HUES48 (cell line): ENCODE results near the gene TFPI.

Experiments
- H3K27ac ChIP-seq: one replicate; pipeline ENCODE4 v1.7.0; 2013; ENCODE audit warnings: low read depth, low read length, inconsistent platforms
- H3K27me3 ChIP-seq: 2 replicates; pipeline ENCODE4 v1.6.1; 2013; ENCODE audit warnings: mild to moderate bottlenecking, low read length; ENCODE audit not compliant: control insufficient read depth, insufficient read depth
- H3K36me3 ChIP-seq: 2 replicates; pipeline ENCODE4 v1.6.1; 2013; ENCODE audit warnings: low read length; ENCODE audit not compliant: control insufficient read depth, insufficient read depth
- H3K4me1 ChIP-seq: 2 replicates; pipeline ENCODE4 v1.6.1; 2013; ENCODE audit warnings: mild to moderate bottlenecking, low read length; ENCODE audit not compliant: control insufficient read depth, insufficient read depth
- H3K4me3 ChIP-seq: 2 replicates; pipeline ENCODE4 v1.5.1; 2013; ENCODE audit warnings: mild to moderate bottlenecking, low read depth, low read length
- H3K9ac ChIP-seq: 2 replicates; pipeline ENCODE4 v1.6.1; 2013; ENCODE audit warnings: mild to moderate bottlenecking, low read depth, low read length, moderate library complexity
- H3K9me3 ChIP-seq: 2 replicates; pipeline ENCODE4 v1.6.1; 2013; ENCODE audit warnings: low read length; ENCODE audit not compliant: control insufficient read depth, insufficient read depth

The TFPI gene

DNA sequence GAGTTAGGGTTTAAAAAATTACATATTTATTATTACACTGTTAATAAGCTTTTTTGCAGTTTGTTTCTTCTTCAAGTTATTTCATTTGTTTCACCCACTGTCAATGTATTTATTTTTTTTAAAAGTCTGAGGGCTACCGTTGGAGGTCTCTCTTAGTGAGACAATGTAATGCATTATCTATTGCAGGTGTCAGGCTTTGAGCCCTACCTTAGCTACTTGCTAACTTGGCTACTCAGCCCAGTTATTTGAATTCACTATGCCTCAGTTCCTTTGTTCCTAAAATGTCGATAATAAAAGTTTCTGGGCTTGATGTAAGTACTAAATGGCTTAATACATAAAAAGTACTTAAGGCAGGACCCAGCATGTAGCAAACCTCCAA is 458 bp upstream of the TFPI start:
- Histone ChIP-seq H3K9me3 (peaks cover 4% of the 10 kb centered on the region; the same call in 1 of the 2 replicates), H3K4me1 (peaks cover 13% of the 10 kb centered on the region), H3K9ac (no peak overlapping the region), H3K36me3 (peaks cover 9% of the 10 kb centered on the region), H3K27ac (peak overlapping the region; percentile 77), H3K27me3 (no peaks in the 10 kb centered on the region), H3K4me3 (no peak overlapping the region)

DNA sequence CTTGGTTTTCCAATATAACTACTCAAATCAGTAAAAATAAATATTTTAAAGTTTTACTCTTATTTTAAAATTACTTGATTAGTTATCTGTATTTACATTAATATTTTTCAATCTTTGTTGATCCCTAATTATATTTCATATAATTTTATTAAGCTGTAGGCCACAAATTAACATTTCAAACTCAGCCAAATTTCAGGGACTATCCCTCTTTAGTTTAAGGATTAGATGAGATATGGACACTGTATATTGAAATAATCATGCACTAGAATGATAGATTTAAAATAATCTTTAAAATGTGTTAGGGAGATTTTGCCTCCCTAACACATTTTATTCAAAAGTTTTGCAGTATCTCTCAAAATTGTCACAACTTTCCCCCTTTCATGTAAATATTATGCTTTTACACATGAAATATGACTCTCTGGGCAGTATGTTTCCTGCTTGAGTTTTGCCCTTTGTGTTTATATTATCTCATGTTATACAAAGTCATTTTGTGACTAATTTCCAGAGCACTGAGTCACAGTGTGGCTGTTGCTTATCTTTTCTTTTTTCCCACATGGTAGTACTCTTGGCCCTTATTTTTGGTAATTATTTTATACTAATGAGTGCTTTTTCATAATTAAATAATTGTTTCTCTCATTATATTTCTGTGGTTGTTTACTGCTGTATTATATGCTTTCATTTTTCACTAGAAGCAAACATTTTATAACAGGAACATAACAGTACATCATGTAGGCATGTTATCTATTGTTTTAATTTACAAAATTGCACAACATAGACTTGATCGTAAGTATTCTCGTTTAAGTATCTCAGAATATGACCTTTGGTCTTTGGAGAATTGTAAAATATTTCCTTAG is 1.2 kb downstream of the TFPI start:
- Histone ChIP-seq H3K27me3 (no peaks in the 10 kb centered on the region), H3K4me3 (peak overlapping the region; percentile 44; the same call in 1 of the 2 replicates), H3K9me3 (peaks cover 4% of the 10 kb centered on the region; the same call in 1 of the 2 replicates), H3K9ac (no peak overlapping the region), H3K27ac (peak overlapping the region; percentile 6), H3K4me1 (peaks cover 13% of the 10 kb centered on the region), H3K36me3 (peaks cover under 1% of the 10 kb centered on the region; the same call in 1 of the 2 replicates)

DNA sequence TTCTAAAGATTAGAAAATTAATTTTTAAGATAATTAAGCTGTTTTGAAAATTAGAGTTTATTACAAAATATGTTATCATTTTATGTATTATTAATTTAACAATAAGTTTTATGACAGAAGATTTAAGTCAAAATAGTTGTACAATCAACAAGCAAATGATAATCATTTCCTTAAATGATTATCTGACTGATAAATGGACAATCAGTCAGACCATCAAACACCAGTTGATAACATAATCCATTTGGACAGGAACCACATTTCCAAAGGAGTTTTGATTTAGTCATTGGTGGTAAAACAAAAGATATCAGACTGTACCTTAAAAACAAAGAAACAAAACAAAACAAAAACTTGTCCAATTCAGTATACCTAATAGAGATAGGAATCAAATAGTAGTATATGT is 1.9 kb downstream of the TFPI start:
- H3K9ac ChIP-seq, result no peak overlapping the region
- H3K36me3 ChIP-seq, result no peaks in the 10 kb centered on the region; the same call in 1 of the 2 replicates
- H3K27ac ChIP-seq, result no peak overlapping the region
- H3K27me3 ChIP-seq, result no peaks in the 10 kb centered on the region
- no peak overlapping the region for H3K4me3 ChIP-seq
- peaks cover 16% of the 10 kb centered on the region for H3K4me1 ChIP-seq
- peaks cover 4% of the 10 kb centered on the region; the same call in 1 of the 2 replicates for H3K9me3 ChIP-seq

DNA sequence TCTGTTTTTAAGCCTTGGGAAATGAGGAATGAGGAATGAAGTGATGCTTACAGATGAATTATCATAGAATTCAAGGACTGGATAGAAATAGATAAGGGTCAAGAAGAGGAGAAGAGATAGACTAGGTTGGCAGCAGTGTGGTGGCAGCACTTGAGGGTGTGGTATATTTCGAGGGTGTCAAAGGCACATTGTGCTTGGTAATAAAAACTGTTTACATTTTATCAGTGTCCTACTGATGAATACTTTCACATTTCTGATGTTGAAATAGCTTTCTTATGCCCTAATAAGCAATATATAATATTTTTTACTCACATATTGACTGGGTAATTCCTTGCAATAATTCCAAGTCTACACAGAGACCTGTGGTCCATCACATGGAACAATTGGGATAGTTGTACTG is 3.4 kb downstream of the TFPI start:
- Histone ChIP-seq H3K4me3 (no peak overlapping the region), H3K27me3 (no peaks in the 10 kb centered on the region), H3K9ac (no peak overlapping the region), H3K4me1 (peaks cover 31% of the 10 kb centered on the region), H3K27ac (no peak overlapping the region), H3K36me3 (no peaks in the 10 kb centered on the region; the same call in 1 of the 2 replicates), H3K9me3 (peaks cover 4% of the 10 kb centered on the region; the same call in 1 of the 2 replicates)

DNA sequence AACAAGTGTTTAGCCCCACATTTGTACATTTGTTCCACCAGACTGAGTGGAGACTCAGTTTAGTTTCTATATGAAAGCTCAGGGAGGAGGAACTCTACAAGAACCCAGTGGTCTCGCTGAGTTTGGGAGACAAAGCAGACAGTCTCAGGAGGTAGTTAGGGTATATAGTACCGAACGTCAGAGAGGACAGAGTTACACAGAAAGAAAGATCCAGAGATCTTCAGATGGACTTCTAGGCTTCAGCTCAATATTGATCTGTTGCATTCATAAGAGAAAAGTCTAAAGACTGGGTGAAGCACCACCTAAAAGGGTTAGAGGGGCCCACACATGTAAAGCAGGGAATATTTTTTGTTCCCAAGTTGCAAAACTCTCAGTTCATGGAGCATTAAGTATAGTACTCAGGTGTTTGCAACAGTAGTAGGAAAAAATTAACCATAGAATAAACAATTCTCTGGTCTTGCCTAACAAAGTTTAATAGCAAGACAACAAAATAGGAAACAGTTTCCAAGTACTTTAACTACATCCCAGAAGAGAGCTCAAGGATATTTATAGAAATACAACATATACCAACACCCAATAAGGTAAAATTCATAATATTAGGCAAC is 4.2 kb downstream of the TFPI start:
- Histone ChIP-seq H3K36me3 (no peaks in the 10 kb centered on the region; the same call in 1 of the 2 replicates), H3K4me1 (peaks cover 39% of the 10 kb centered on the region), H3K4me3 (no peak overlapping the region), H3K27me3 (no peaks in the 10 kb centered on the region), H3K27ac (peak overlapping the region; percentile 8), H3K9me3 (no peaks in the 10 kb centered on the region), H3K9ac (no peak overlapping the region)

DNA sequence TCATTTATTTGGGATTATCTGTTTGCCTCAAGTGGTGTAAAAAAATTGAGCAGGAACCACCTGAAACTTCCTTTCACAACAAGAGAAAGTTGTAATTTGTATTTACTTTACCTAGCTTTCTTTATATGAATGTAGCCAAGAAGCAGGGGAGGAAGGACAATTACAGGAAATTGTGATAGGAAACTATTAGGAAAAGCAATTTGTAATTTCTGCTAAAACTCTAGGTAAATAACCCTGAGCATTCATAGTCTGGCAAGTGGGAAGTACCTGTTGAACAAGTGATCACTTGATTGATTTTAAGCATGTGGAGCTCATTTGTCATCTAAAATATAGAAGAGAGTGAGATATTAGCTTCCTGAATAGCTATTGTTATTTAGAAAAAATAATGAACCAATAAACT is 5.0 kb downstream of the TFPI start:
- Histone ChIP-seq H3K4me1 (peaks cover 34% of the 10 kb centered on the region), H3K9ac (no peak overlapping the region), H3K27ac (no peak overlapping the region)

DNA sequence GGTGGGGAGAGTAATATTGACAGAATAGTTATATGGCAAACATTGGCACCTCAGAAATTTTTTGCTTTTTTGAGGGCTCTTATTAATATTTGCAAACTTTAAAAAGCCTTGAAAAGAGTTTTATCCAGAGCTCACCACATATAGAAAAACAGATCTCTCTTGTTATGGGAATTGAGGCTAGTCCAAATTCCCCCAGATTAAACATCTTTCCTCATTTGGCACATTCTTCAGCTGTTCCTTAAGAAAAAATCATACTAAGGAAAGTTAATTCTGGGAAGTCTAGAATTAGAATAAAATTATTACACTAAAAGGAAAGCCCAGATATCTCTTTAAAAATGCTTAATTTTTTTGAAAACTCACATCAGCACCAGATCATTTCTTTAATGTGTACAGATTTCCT is 5.6 kb downstream of the TFPI start:
- no peaks in the 10 kb centered on the region for H3K27me3 ChIP-seq
- no peak overlapping the region for H3K27ac ChIP-seq
- peaks cover 29% of the 10 kb centered on the region for H3K4me1 ChIP-seq
- no peak overlapping the region for H3K4me3 ChIP-seq
- H3K9me3 ChIP-seq, result no peaks in the 10 kb centered on the region
- no peak overlapping the region for H3K9ac ChIP-seq
- no peaks in the 10 kb centered on the region for H3K36me3 ChIP-seq

More for the DNA sequence above, 5.0 kb downstream of the TFPI start:
- Histone ChIP-seq H3K36me3 (no peaks in the 10 kb centered on the region; the same call in 1 of the 2 replicates), H3K9me3 (no peaks in the 10 kb centered on the region), H3K27me3 (no peaks in the 10 kb centered on the region), H3K4me3 (no peak overlapping the region)

DNA sequence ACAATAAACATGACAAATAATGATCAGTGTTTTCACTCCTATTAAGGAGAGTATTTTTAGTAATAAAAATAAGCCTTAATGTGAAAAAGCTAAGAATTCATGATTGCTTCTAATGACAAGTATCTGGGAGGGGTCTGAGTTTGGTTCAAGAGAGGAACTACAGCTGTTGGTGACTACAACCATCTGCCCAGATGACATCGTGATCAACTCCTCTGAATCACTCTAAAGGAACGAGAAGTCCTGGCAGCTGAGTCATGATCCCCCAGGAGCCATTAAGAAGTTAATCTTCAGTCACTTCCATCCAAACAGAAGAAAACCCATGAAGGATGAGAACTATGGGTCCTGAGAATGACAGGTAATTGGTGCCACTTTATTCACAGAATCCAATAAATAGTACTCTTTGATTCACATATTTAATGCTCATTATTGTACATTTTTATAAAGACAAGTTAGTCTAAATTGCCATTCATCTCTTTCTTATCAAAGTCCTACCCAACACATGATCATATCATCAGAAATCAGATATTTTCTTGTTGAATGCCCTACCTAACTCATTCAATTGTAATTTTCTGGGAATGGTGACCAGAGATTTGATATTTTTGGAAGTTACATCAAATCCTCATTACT is 6.8 kb downstream of the TFPI start:
- Histone ChIP-seq H3K4me3 (no peak overlapping the region), H3K9me3 (no peaks in the 10 kb centered on the region), H3K4me1 (peaks cover 28% of the 10 kb centered on the region), H3K27ac (peak overlapping the region; percentile 64), H3K27me3 (no peaks in the 10 kb centered on the region), H3K9ac (no peak overlapping the region), H3K36me3 (no peaks in the 10 kb centered on the region)

DNA sequence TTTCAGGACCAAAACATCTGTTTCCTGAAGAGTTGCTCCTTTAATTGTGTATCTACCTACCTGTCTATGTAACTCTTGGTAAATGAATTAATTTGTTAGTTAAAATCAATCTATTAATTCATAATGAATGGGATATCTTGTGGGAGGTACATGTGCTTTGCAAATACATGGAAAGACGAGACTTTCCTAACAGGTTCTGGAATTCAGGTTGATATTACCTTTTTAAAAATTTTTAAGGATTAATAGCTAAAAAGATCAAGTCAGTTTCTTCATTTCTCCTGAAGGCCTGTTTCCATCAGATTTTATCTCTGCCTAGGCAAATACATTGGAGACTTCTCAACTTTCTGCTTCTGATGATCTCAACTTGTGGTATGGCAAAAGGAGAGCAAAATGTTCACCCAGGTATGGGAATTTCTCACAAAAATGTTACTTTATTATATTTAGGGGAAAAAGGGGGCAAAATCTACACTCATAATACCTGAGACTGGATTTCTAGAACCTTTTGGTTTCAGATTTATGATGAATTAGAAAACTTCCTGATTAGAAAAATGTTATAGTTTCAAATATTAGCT is 7.4 kb downstream of the TFPI start:
- Histone ChIP-seq H3K27me3 (no peaks in the 10 kb centered on the region), H3K4me1 (peaks cover 32% of the 10 kb centered on the region), H3K36me3 (no peaks in the 10 kb centered on the region), H3K9me3 (no peaks in the 10 kb centered on the region), H3K4me3 (no peak overlapping the region), H3K9ac (no peak overlapping the region), H3K27ac (peak overlapping the region; percentile 58)

DNA sequence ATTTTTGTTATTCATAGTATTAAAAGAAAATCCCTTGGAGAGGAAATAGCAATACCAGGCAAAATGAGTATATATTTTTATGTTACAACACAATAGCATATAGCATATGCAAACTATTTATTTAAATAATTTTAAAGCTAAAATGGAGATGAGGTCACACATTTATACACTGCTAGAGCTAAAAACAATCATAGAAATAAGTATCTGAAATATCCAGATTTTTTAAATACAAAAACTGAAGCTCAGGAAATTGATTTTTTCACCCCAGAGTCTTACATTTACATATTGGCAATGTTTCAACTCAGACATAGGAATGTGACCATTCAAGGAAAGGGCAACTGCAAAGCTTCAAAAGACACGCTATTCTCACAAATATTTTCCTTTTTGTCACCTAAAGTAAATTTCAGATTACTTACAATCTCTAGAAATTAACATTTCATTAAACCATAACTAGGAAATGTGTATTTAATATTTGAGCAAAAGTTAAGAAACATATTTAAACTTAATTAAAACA is 8.9 kb downstream of the TFPI start:
- Histone ChIP-seq H3K4me3 (no peak overlapping the region), H3K4me1 (peaks cover 43% of the 10 kb centered on the region), H3K9ac (no peak overlapping the region), H3K27me3 (no peaks in the 10 kb centered on the region), H3K9me3 (no peaks in the 10 kb centered on the region), H3K36me3 (no peaks in the 10 kb centered on the region), H3K27ac (no peak overlapping the region)
